Body of pancreas (tissue), 4 donors: Measurements from ENCODE around the gene ELOVL6. TPM values are rescaled to one million over a fixed set of nuclear protein-coding genes. Genes with fewer than 3 reads are reported as not detected.

Experiments used
- ATAC-seq: fragments of 150-250 bp; one replicate; pipeline ENCODE4 v1.9.1; 2016
- DNase-seq, 4 donors: peaks; one replicate each; pipeline ENCODE4 v3.0.0-alpha.2; 2019
- H3K27ac ChIP-seq, 4 donors: fragments of 200-600 bp; sonication (generic); 1 replicate in 3 of 4; 2 replicates in 1 of 4; pipeline versions ENCODE4 v1.5.1 to v1.6.1; 2016 to 2019; ENCODE audit warnings: mild to moderate bottlenecking in 1 of 4, mixed read lengths in 1 of 4, moderate library complexity in 1 of 4
- H3K27me3 ChIP-seq, 2 donors: fragments of 200-600 bp; sonication (generic); one replicate each; pipeline ENCODE4 v1.6.0; 2016; ENCODE audit warnings: mild to moderate bottlenecking in 1 of 2
- H3K36me3 ChIP-seq, 2 donors: fragments of 200-600 bp; sonication (generic); replicated peaks in 1 of 2; 2 replicates each; pipeline ENCODE4 v1.5.1; 2016; ENCODE audit warnings: low read depth in 2 of 2; ENCODE audit not compliant: insufficient read depth in 1 of 2
- H3K4me1 ChIP-seq: fragments of 200-600 bp; sonication (generic); one replicate; pipeline ENCODE4 v1.6.0; 2016
- H3K4me3 ChIP-seq, 2 donors: fragments of 200-600 bp; sonication (generic); 1 replicate in 1 of 2; 2 replicates in 1 of 2; pipeline ENCODE4 v1.5.1; 2016 to 2019
- H3K9me3 ChIP-seq, 3 donors: fragments of 200-600 bp; sonication (generic); 1 replicate in 2 of 3; 2 replicates in 1 of 3; pipeline ENCODE4 v1.5.1; 2016
- POLR2A ChIP-seq, 3 donors: fragments of 450-650 bp; IDR thresholded peaks; one replicate each; pipeline ENCODE4 v1.6.1; 2016; ENCODE audit warnings: antibody characterized with exemption in 3 of 3, mild to moderate bottlenecking in 2 of 3
- WGBS, 2 donors: methylation state at CpG; one replicate each; pipeline ENCODE4 v1.1.5; 2017; 5-methylcytosine and 5-hydroxymethylcytosine counted together
- intact Hi-C: fragments of 100-400 bp; cut with DNase I; formaldehyde crosslinking; loops from one replicate; pipeline ENCODE4 v1.15.1; 2023
- total RNA-seq, 2 donors: library from RNA; depleted of rRNA; stranded (reverse); fragments of >200 nt; gene quantifications; one replicate each; pipeline ENCODE4 v1.1.0, GENCODE V29; 2016
- TF ChIP-seq, protein P1 (sequence below), 7 experiments: fragments of 450-650 bp in 4 of 7; fragments of 200-600 bp in 3 of 7; sonication (generic) in 3 of 7; IDR thresholded peaks; one replicate each; pipeline ENCODE4 v1.5.1; 2016 to 2019; ENCODE audit warnings: antibody characterized with exemption in 7 of 7

ELOVL6 gene
- total RNA-seq, 2 donors from 2014 or later: 0.78 to 0.99 TPM

DNA sequence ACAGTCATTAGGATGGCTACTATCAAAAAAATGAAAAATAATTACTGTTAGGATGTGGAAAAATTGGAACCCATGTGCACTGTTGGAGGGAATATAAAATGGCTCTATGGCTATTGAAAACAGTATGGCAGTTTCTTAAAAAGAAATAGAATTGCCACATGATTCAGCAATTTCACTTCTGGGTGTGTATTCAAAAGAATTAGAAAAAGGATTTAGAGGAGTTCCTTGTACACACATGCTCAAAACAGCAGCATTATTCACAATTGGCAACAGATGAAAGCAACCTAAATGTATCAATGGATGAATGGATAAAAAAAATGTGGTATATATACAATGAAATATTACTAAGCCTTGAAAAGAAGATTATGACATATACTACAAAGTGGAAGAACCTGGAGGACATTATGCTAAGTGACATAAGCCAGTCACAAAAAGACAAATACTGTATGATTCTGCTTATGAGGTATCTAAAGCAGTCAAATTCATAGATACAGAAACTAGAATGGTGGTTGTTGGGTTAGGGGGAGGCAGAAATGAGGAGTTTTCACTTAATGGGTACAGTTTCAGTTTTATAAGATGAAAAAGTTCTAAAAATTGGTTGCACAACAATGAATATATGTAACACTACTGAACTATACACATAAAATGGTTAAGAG lies 123.2 kb downstream of the ELOVL6 start:
- Histone ChIP-seq H3K4me1 (peaks cover 5% of the 10 kb centered on the region), H3K4me3 (no peak overlapping the region), H3K9me3 (no peaks in the 10 kb centered on the region), H3K27ac (no peak overlapping the region), H3K27me3 (no peaks in the 10 kb centered on the region), H3K36me3 (no peaks in the 10 kb centered on the region)
- DNase-seq (no peak), ATAC-seq (no peak)
- no peak for TF ChIP-seq POLR2A (IDR thresholded peaks at IDR 0.05)
- TF ChIP-seq, protein P1, sequence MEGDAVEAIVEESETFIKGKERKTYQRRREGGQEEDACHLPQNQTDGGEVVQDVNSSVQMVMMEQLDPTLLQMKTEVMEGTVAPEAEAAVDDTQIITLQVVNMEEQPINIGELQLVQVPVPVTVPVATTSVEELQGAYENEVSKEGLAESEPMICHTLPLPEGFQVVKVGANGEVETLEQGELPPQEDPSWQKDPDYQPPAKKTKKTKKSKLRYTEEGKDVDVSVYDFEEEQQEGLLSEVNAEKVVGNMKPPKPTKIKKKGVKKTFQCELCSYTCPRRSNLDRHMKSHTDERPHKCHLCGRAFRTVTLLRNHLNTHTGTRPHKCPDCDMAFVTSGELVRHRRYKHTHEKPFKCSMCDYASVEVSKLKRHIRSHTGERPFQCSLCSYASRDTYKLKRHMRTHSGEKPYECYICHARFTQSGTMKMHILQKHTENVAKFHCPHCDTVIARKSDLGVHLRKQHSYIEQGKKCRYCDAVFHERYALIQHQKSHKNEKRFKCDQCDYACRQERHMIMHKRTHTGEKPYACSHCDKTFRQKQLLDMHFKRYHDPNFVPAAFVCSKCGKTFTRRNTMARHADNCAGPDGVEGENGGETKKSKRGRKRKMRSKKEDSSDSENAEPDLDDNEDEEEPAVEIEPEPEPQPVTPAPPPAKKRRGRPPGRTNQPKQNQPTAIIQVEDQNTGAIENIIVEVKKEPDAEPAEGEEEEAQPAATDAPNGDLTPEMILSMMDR (IDR thresholded peaks at IDR 0.05): no peak
- intact Hi-C loops: no loop called here

DNA sequence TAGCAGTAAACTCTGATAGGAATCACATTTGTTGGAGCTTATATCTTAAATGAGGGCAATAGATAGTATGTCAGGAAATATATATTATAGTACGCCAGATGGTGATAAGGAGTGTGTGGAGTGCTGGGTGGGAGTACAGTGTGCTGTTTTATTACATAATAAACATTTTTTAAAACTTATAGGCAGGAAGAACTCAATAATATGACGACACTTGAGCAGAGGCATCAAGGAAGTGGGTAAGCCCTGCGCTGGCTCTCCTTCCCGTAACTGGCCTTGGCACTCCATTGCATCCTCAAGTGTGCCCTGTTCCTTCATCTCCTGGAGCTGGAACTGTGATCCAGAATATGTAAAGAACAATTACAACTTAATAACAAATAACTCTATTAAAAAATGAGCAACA lies 123.8 kb downstream of the ELOVL6 start:
- WGBS, 2 donors: 75 to 79% methylated on average over 4 of the region's 4 CpGs
- Histone ChIP-seq H3K27ac (no peak overlapping the region), H3K4me3 (no peak overlapping the region), H3K27me3 (no peaks in the 10 kb centered on the region), H3K36me3 (no peaks in the 10 kb centered on the region), H3K9me3 (no peaks in the 10 kb centered on the region), H3K4me1 (peaks cover 5% of the 10 kb centered on the region)
- DNase-seq: no peak
- intact Hi-C loops: no loop called here
- ATAC-seq: no peak
- TF ChIP-seq, protein P1 (IDR thresholded peaks at IDR 0.05): no peak
- TF ChIP-seq POLR2A (IDR thresholded peaks at IDR 0.05): no peak

DNA sequence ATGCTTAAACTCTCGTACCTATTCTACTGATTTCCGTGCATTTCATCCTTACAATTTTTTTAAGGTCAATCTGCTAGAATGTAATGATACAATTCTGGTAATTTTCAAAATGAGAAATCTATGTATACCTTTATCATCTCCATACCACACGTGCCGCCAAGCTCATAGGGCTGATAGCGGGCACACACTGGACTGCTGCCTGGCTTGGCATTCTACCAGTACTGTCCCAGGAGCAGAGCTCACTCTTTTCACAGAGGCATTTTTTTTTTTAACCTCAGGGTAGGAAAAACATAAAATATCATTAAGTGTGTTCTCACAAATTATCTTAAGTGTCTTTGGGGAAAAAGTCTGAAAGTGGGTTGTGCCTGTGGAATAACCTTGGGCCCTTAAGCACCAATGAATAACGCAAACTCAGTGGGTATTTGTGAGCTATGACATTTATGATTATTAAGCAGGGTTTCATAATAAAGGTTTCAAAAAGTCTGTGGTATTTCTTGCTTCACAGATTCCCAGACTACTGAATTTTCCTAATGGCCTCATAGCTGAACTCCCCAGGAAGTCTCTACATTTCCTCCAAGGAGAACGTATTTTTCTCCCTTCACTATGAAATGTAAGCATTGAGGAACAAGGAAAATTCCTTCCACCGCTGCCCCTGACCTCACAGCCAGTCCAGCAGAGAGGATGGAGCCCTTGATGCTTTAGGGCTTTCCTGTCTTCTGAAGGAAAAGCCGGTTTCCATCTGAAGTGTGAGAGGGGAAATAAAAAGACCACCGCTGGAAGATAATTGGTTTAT lies 125.2 kb downstream of the ELOVL6 start:
- Histone ChIP-seq H3K4me3 (no peak overlapping the region), H3K4me1 (peaks cover 5% of the 10 kb centered on the region), H3K27me3 (no peaks in the 10 kb centered on the region), H3K27ac (no peak overlapping the region), H3K36me3 (no peaks in the 10 kb centered on the region), H3K9me3 (no peaks in the 10 kb centered on the region)
- WGBS, 2 donors: 40 to 47% methylated on average over 10 of the region's 10 CpGs
- ATAC-seq (no peak), DNase-seq (peak in 3 of 4 donors; percentile 16 to 64 (median 35))
- TF ChIP-seq, protein P1 (IDR thresholded peaks at IDR 0.05): no peak
- TF ChIP-seq POLR2A (IDR thresholded peaks at IDR 0.05): no peak
- intact Hi-C loops: no loop called here

DNA sequence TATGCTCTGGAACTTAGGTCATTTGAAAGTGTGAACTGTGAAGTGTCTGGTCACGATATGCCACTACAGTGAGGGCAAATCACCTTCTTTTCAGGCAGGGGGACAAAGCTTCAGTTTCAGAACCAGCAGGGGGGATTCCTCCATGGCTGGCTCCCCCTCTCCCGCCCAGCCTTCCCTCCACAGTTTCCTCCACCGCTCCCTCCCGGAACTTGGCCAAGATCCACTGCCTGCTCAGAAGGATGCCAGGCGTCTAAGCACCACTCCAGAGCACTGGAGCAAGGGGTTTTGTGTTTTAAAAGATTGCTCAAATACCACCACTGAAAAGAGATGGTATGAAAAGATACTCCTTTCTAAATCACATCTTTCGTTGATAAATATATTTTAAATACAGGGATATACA lies 126.9 kb downstream of the ELOVL6 start:
- H3K9me3 ChIP-seq: no peaks in the 10 kb centered on the region
- WGBS, 2 donors: 83 to 89% methylated on average over 6 of the region's 6 CpGs
- H3K36me3 ChIP-seq: no peaks in the 10 kb centered on the region
- intact Hi-C loops: no loop called here
- TF ChIP-seq POLR2A (IDR thresholded peaks at IDR 0.05): no peak
- TF ChIP-seq, protein P1 (IDR thresholded peaks at IDR 0.05): no peak
- no peak overlapping the region for H3K27ac ChIP-seq
- DNase-seq (peak in 1 of 4 donors; percentile 39), ATAC-seq (no peak)
- no peak overlapping the region for H3K4me3 ChIP-seq
- peaks cover 5% of the 10 kb centered on the region for H3K4me1 ChIP-seq
- H3K27me3 ChIP-seq: no peaks in the 10 kb centered on the region
